ENCODE data around the gene FLNC.

Gene FLNC

DNA sequence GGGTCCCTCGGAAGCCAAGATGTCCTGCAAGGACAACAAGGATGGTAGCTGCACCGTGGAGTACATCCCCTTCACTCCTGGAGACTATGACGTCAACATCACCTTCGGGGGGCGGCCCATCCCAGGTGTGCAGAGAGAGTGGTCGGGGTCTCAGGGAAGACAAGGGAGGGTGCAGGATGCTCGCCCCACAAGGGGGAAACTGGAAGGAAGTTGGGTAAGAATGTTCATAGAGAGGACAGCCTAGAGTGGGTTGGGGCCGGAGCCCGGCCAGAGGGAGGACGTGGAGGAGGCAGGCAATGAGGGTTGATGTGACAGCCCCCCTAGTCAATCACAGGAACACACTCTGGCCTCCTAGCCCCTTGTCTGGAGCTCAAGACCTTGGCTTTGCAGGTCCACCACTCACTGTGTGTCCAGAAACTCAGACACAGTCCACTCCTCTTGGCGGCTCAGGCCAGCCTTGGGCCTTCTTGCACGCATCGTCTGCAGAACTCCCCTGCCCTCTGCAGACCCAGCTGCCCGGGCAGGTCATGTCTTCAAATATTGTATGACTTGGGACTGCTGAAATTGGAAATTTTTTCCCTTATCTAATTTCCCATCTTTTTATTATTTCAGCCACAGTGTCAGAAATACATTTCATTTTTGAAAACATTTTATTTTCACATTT lies 16.7 kb downstream of the FLNC start:
- no peak for DNase-seq (ENCODE audit: low read depth)

DNA sequence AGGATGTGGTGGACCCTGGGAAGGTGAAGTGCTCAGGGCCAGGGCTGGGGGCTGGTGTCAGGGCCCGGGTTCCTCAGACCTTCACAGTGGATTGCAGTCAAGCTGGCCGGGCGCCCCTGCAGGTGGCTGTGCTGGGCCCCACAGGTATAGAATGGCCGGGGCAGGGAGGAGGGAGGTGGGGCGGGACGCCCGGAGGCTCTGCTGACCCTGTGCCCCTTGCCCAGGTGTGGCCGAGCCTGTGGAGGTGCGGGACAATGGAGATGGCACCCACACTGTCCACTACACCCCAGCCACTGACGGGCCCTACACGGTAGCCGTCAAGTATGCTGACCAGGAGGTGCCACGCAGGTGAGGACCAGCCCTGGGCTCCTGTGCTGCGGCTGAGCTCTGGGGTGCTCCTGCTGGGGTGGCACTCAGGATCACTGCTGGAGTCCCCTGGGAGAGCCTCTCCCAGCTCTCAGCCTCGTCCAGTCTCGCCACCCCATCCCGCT lies 17.6 kb downstream of the FLNC start:
- DNase-seq (ENCODE audit: low read depth): no peak

DNA sequence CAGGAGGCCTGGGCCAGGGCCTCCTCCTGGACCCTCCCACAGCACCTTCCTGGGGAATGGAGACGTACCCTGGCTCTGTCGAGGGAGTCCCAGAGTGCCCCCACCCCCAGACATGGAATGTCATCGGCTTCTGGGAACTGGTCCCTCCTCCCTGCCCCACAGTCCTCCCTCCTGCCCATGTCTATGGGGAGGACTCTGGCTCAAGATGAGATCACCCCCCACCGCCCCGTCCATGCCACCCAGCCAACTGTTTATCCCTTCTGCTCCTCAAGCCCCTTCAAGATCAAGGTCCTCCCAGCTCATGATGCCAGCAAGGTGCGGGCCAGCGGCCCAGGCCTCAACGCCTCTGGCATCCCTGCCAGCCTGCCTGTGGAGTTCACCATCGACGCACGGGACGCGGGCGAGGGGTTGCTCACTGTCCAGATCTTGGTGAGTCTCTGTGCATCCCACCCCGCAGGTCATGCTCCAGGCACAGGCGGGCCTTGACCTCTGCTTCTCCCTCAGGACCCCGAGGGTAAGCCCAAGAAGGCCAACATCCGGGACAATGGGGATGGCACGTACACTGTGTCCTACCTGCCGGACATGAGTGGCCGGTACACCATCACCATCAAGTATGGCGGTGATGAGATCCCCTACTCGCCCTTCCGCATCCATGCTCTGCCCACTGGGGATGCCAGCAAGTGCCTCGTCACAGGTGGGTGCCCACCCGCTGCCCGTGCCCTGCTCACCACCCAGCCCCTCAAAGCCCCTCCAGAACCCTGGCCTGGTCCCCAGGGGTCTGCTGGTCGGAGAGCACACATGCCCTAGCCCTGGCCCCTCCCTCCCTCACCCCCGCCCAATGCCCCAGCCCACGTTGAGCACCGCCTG lies 18.3 kb downstream of the FLNC start:
- no peak for DNase-seq (ENCODE audit: low read depth)

DNA sequence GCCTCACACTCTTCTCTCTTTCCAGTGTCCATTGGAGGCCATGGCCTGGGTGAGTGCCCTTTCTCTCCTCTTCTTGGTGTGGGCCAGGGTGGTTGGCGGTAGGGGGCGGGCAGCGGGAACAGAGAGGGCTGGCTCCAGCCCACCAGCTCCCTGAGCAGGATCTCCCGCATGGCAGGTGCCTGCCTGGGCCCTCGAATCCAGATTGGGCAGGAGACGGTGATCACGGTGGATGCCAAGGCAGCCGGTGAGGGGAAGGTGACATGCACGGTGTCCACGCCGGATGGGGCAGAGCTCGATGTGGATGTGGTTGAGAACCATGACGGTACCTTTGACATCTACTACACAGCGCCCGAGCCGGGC lies 18.9 kb downstream of the FLNC start:
- no peak for DNase-seq (ENCODE audit: low read depth)

DNA sequence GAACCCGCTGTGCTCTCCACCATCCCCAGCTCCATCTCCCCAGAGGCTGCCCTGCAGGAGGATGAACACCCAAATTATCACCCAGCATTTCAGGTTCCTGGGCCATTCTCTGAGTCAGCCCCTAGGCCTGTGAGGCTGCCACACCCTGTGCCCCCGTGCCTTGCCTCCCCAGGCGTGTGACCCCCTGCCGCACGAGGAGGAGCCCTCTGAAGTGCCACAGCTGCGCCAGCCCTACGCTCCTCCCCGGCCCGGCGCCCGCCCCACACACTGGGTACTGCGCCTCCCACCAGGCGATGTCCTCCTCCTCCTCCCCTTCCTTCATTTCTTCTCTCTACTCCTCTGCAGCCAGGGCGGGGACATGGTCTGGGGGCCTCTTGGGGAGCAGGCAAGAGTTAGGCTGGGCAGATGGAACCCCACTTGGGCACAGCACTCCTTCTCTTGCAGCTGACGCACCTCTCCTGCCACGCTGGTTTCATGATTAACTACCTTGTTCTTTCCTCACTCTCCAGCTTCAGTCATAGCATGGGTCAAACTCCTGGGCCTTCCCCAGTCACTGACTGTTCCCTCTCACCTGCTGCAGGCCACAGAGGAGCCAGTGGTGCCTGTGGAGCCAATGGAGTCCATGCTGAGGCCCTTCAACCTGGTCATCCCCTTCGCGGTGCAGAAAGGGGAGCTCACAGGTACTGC lies 19.7 kb downstream of the FLNC start:
- DNase-seq (ENCODE audit: low read depth): no peak

DNA sequence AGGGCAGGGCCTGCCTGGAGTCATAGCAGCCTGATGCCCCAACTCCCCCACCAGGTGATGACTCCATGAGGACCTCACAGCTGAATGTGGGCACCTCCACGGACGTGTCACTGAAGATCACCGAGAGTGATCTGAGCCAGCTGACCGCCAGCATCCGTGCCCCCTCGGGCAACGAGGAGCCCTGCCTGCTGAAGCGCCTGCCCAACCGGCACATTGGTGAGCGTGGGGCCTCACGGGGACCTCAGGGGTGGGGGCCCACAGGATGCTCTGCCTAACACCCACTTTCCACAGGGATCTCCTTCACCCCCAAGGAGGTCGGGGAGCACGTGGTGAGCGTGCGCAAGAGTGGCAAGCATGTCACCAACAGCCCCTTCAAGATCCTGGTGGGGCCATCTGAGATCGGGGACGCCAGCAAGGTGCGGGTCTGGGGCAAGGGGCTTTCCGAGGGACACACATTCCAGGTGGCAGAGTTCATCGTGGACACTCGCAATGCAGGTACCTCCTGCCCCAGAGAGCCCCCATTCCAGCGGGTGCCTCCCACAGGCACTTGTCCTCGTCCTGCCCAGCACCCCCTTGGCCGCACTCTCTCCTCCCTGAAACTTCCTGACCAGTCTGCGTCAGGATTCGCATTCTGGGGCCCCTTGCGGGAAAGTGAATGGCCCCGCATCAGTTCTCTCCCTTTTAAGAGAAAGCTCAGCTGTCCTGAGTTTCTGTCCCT lies 22.5 kb downstream of the FLNC start:
- DNase-seq (ENCODE audit: low read depth): no peak

DNA sequence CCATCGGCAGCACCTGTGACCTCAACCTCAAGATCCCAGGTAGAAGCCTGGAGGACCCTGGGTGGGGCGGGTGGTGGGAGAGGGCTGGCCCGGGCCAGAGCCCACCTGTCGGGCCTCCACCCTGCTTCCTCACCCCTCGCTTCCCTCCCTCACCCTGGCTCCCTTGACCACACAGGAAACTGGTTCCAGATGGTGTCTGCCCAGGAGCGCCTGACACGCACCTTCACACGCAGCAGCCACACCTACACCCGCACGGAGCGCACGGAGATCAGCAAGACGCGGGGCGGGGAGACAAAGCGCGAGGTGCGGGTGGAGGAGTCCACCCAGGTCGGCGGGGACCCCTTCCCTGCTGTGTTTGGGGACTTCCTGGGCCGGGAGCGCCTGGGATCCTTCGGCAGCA lies 23.6 kb downstream of the FLNC start:
- no peak for DNase-seq (ENCODE audit: low read depth)

DNA sequence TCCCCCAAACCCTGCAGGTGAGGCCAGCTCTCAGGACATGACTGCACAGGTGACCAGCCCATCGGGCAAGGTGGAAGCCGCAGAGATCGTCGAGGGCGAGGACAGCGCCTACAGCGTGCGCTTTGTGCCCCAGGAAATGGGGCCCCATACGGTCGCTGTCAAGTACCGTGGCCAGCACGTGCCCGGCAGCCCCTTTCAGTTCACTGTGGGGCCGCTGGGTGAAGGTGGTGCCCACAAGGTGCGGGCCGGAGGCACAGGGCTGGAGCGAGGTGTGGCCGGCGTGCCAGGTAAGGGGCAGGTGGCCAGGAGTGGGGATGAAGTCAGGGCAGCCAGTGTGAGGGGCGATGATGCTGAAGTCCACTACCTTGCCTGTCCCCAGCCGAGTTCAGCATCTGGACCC lies 24.2 kb downstream of the FLNC start:
- no peak for DNase-seq (ENCODE audit: low read depth)

DNA sequence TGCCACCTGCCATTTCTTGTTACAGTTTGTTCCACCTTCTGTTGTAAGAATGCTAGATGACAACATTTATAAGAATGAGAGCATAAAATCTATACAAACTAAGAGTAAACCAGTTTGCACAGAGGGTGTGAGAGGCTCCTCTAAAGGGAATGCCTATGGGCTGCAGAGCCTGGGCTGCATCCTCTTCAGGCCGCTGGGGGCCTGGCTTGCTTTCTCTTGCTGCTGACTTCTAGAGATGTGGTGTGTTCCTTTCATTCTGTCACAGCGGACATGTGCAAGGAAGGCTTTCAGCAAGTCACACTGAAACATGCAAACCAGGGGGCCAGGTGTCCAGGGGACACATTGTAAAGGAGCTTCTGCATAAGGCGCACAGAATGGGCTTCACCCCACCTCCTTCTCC lies 25.4 kb downstream of the FLNC start:
- DNase-seq (ENCODE audit: low read depth): no peak

DNA sequence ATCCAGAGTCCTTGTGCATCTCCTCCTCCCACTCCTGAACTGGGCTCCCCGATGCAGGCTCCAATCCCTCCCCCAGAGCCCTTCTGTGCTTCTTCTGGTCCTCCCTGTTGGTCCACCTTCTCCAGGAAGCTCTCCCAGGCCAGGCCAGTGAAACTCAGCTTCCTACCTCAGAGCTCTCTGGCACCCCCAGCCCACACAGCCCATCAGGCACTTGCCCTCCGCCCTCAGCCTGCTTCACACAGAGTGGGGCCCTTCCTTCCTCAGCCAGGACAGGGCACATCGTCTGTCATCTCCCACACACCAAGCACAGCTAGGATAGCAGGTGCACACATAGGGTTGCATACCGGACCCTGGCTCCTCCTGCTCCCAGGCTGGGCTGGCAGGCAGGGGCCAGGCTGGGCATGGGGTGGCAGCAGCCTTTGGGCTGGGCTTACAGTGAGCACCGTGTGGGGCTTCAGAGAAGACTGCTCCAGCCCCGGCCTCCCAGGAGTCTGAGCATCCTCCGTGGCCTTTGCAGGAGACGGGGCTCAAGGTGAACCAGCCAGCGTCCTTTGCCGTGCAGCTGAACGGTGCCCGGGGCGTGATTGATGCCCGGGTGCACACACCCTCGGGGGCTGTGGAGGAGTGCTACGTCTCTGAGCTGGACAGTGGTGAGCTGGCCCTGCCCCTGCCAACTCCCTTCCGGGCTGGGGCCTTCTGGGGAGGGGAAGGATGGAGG lies 26.0 kb downstream of the FLNC start:
- DNase-seq (ENCODE audit: low read depth): no peak

DNA sequence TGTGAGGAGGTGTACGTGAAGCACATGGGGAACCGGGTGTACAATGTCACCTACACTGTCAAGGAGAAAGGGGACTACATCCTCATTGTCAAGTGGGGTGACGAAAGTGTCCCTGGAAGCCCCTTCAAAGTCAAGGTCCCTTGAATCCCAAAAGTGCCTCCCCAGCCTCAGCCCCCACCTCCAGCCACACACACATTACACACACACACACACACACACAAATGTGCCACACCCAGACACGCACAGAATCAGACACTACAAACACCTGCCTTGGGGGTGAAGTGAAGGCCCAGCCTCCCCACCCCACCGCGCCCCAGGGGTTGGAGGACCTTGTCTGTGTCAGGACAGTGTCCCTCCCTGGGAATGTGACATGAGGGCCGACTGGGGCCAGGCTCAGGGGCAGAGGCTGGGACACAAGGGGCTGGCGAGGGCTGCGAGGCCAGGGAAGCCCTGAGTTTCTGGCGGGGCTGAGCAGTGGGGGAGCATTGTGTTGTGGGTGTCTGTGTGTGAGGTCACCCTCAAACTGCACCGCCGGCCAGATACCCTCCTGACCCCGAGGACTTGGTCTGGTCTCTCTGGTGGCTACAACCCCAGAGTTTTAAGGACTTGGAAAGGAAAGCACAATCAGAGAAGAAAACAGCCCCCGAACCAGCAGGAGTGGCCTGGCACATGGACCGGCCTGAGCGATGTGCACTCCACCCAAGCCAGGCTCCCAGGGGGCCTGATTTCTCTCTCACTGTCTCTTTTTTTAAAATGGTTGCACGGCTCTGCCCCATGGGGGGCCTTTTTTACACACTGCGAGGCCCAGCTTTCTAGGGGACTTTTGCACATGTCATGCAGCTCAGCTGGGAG lies 28.4 kb downstream of the FLNC start:
- DNase-seq (ENCODE audit: low read depth): no peak

DNA sequence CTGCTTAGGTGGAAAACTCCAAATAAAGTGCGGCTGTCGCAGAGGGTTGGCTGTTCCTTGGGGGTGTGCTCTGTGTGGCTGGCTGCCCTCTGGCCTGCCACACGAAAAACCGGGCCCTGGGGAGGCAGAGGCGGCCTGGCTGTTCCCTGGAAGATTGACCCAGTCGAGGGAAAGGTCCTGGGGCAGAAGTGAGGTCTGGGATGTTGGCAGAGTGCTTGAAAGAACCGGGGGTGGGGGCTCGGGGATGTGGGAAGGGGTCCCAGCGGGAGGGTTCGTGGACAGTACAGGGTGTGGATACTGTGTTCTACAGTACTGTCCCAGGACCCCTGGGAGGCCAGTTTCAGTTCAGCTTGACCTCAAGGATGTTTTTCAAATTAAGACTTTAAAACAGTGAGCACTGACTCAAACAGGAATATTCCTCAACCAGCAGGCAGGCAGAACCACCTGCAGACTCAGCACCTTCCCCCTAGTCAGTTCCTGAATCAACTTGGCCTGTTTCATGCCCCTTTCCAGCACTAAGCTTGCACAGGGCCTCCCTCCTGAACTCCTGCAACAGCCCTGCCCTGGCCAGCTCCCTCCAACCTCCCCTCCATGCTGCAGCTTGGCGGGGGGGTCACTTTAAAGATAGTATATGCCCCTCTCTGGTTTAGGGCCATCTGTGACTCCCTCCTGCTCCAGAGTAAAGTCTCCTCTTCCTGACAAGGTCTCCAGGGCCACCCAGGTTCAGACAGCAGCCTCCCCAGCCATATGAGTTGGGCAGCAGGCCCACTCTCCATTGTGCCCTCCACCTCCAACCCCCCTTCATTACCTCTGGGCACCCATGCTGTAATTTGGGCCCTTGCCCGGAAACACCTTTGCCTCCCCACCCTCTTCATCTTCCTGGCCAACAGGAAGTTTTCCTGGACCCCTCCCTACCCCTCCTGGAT lies 29.3 kb downstream of the FLNC start:
- DNase-seq (ENCODE audit: low read depth): no peak

DNA sequence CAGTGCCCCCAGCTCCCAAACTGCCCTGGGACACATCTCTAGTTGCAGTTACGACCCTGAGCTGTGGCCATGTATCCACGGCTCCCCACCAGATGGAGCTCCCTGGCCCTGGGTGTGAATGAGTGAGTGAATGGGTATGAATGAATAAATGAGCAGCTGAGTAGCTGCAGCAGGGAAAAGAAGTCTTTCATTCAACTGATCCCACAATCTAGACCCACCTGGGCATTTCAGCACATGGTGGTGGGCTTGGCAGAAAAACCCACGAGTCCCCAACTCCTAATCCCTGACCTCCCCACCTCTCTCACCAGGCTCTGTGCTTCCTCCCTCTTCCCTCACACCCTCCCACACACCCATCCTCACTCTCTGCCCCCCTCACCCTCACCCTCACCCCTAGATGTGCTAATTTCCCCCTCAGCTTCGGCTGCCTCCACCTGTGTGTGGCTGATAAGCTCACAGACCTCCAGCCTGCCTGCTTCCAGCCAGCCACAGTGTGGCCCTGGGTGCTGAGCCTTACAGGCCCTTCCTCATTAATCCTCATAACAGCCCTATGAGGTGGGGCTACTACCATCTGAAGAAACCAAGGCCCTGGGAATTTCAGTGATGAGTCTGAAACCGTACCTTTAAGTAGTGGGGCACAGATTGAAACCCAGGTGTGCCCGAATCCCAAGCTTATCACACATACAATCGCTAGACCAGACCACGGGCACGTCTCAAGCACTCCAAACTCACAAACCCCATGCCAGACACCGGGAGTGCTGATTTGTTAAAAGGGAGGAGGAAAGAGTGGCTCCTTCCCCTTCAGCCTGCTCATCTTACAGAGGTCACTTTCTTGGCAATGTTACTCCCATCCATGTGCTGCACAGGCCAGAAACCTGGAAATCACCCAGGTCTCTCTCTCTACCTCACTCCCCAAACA lies 30.2 kb downstream of the FLNC start:
- no peak for DNase-seq (ENCODE audit: low read depth)

DNA sequence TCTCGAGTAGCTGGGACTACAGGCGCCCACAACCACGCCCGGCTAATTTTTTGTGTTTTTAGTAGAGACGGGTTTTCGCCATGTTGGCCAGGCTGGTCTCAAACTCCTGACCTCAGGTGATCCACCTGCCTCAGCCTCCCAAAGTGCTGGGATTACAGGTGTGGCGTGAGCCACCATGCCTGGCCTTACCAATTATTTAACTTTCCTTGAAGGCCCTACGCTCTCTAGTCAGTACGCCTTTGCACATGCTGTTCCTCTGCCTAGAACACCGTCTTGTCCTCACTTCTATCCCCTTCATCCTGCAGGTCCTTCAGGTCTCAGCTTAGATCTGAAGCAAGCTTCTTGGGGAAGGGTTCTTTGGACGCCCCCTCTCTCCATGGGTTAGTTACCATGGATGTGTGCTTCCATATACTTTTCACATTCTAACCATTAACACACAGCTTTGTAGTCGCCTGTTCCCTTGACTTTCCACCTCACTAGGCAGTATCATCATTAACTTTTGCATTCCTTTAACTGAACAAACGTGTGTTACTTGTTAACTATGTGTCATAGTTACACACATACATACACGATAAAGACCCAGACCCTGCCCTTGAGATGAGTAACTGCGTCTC lies 31.9 kb downstream of the FLNC start:
- no peak for DNase-seq (ENCODE audit: low read depth)

DNA sequence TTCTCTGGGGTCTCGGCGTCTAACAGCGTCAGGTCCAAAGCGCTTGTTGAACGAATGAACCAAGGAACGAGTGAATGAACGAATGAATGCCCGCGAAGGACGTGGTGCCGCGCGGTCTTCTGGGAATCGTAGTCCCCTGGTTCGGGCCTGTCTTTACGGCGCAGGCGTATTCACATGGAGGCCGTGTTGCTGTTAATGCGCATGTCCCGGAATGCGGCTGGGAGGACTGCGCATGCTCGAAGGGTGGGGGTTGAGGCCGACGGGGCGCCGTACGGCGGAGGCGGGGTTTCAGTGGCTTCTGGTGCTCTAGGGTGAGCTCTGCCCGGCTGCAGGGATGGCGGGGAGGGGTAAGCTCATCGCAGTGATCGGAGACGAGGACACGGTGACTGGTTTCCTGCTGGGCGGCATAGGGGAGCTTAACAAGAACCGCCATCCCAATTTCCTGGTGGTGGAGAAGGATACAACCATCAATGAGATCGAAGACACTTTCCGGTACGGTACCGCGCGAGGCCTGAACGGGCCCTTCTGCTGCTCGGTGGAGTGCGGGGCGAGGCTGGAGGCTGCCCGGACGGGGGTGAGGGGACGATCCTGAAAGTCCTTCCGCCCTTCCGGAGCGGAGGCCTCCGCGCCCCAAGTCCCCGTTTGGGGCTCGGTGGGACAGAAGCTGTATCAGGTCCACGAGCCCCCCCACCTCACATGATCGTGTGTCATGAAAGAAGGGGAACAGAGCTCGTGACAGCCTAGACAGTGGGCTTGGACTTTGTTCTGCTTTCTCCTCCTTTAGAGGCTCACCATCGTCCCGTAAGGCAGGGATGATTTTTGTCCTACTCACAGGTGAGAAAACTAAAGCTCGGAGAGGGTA lies 32.6 kb downstream of the FLNC start, which contains the start of gene ATP6V1F:
ATP6V1F (plus strand) TSS at position 286 of the 862 bp plus-strand sequence; CDS start at position 335, 49 bp downstream.
- DNase-seq (ENCODE audit: low read depth): peak; percentile 97

DNA sequence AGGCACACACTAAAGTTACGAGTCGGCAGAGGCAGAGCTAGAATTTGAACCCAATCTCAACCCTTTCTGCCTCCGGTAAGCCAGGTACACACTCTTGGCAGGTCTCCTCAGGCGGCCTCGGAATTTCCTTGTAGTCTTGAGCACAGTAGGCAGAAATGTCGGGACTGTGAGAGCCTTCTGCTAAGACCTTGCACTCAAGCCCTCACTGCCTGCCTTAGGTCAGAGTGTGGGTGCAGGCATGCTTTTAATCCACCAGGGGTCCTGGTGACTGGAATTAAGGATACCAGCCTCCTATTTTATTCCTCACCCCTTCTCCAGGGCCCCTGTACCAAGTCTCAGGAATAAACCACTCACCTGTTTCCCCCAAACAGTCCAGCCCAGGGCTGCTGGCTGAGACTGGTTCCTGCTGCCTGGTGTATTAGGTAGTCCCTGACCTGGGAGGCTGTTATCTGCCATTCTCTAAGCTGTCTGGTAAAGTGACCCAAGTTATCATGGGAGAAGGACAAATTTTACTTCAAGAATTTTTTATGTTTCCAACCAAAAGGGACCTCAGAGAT lies 33.3 kb downstream of the FLNC start:
- DNase-seq (ENCODE audit: low read depth): peak; percentile 16

DNA sequence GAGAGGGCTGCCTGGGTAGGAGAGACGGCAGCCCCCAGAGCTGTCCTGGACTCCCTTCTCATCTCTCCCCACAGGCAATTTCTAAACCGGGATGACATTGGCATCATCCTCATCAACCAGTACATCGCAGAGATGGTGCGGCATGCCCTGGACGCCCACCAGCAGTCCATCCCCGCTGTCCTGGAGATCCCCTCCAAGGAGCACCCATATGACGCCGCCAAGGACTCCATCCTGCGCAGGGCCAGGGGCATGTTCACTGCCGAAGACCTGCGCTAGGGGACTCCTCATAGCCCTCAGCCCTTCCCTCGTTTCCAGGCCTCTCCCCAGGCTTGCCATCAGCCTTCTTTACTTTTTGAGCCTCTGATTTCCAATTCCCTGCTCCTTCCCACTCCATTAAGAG lies 35.1 kb downstream of the FLNC start:
- no peak for DNase-seq (ENCODE audit: low read depth)
